ENCODE data around the gene DLK1.

DLK1 gene

GRCh38 chr14:100714258-100714892, 12.3 kb upstream of the DLK1 start:
- no peak for DNase-seq

- no peak for DNase-seq
Measured at GRCh38 chr14:100715332-100715731, 11.4 kb upstream of the DLK1 start.

- DNase-seq = no peak
Measured at GRCh38 chr14:100715803-100716202, 10.9 kb upstream of the DLK1 start.

- no peak for DNase-seq
Measured at GRCh38 chr14:100717386-100717785, 9.3 kb upstream of the DLK1 start.

GRCh38 chr14:100719976-100720520, 6.6 kb upstream of the DLK1 start:
- no peak for DNase-seq

GRCh38 chr14:100721568-100721967, 5.1 kb upstream of the DLK1 start:
- DNase-seq = no peak

GRCh38 chr14:100722367-100722766, 4.3 kb upstream of the DLK1 start:
- DNase-seq = no peak

GRCh38 chr14:100723135-100723829, 3.4 kb upstream of the DLK1 start:
- no peak for DNase-seq

GRCh38 chr14:100723830-100724437, 2.8 kb upstream of the DLK1 start:
- no peak for DNase-seq

GRCh38 chr14:100724536-100724935, 2.2 kb upstream of the DLK1 start:
- DNase-seq = no peak

- no peak for DNase-seq
Measured at GRCh38 chr14:100725587-100726387, 905 bp upstream of the DLK1 start.

- DNase-seq = no peak
Measured at GRCh38 chr14:100727086-100727872, 587 bp downstream of the DLK1 start.

- DNase-seq = no peak
Measured at GRCh38 chr14:100727873-100728240, 1.2 kb downstream of the DLK1 start.

GRCh38 chr14:100728962-100729361, 2.3 kb downstream of the DLK1 start:
- no peak for DNase-seq

GRCh38 chr14:100729982-100730381, 3.3 kb downstream of the DLK1 start:
- DNase-seq = no peak

- no peak for DNase-seq
Measured at GRCh38 chr14:100730581-100730980, 3.9 kb downstream of the DLK1 start.

- no peak for DNase-seq
Measured at GRCh38 chr14:100731011-100731670, 4.4 kb downstream of the DLK1 start.

- no peak for DNase-seq
Measured at GRCh38 chr14:100731846-100732765, 5.4 kb downstream of the DLK1 start.

GRCh38 chr14:100732766-100733100, 6.0 kb downstream of the DLK1 start:
- no peak for DNase-seq

GRCh38 chr14:100733152-100733850, 6.6 kb downstream of the DLK1 start:
- DNase-seq = no peak

All from central memory CD4-positive, alpha-beta T cell (primary cell).